HEK293T (cell line): ENCODE results near the gene CCDC85B.

ENCODE experiments used
- FOXM1 ChIP-seq: fragments of 450-650 bp; IDR thresholded peaks from 2 replicates; pipeline ENCODE4 v1.6.1; 2017; ENCODE audit warnings: mild to moderate bottlenecking, borderline replicate concordance
- LEF1 ChIP-seq: fragments of 450-650 bp; IDR thresholded peaks from 2 replicates; pipeline ENCODE4 v1.6.1; 2017; ENCODE audit warnings: mild to moderate bottlenecking, borderline replicate concordance
- TARDBP ChIP-seq: fragments of 450-650 bp; IDR thresholded peaks from 2 replicates; pipeline ENCODE4 v1.6.1; 2016

- TF ChIP-seq FOXM1 (no peak), TARDBP (no peak), LEF1 (no peak)
These were observed 2.3 kb downstream of the CCDC85B start for GRCh38 chr11:65892661-65893317.
